Peyer's patch (tissue), 4 donors: ENCODE data around the gene DOCK8. TPM values are rescaled to one million over a fixed set of nuclear protein-coding genes. Genes with fewer than 3 reads are reported as not detected.

Source experiments
- DNase-seq, 3 donors: peaks; one replicate each; pipeline ENCODE4 v3.0.0-alpha.2; 2017 to 2019
- H3K27ac ChIP-seq, 4 donors: fragments of 200-600 bp; sonication (generic); one replicate each; pipeline ENCODE4 v1.5.1; 2016 to 2019
- H3K27me3 ChIP-seq, 2 donors: fragments of 200-600 bp; sonication (generic); one replicate each; pipeline ENCODE4 v1.5.1; 2019
- H3K36me3 ChIP-seq, 3 donors: fragments of 200-600 bp; sonication (generic); one replicate each; pipeline ENCODE4 v1.5.1; 2016 to 2019
- H3K4me1 ChIP-seq, 4 donors: fragments of 200-600 bp; sonication (generic); one replicate each; pipeline ENCODE4 v1.5.1; 2016 to 2019
- H3K4me3 ChIP-seq, 4 donors: fragments of 200-600 bp; sonication (generic); 1 replicate in 3 of 4; 2 replicates in 1 of 4; pipeline ENCODE4 v1.5.1; 2016 to 2019; ENCODE audit warnings: mild to moderate bottlenecking in 1 of 4
- H3K9me3 ChIP-seq, 4 donors: fragments of 200-600 bp; sonication (generic); one replicate each; pipeline ENCODE4 v1.5.1; 2016 to 2019; ENCODE audit warnings: mild to moderate bottlenecking in 1 of 4
- POLR2A ChIP-seq, 2 donors: fragments of 450-650 bp; IDR thresholded peaks; one replicate each; pipeline ENCODE4 v1.5.1; 2017; ENCODE audit warnings: antibody characterized with exemption in 2 of 2, mild to moderate bottlenecking in 2 of 2, moderate library complexity in 2 of 2
- total RNA-seq, 4 donors: library from RNA; depleted of rRNA; stranded (reverse); fragments of >200 nt; gene quantifications; one replicate each; pipeline ENCODE4 v1.1.0, GENCODE V29; 2016
- TF ChIP-seq, protein P1 (sequence below), 6 experiments: fragments of 450-650 bp in 4 of 6; fragments of 200-600 bp in 2 of 6; sonication (generic) in 1 of 6; IDR thresholded peaks; one replicate each; pipeline ENCODE4 v1.5.1; 2017 to 2019; ENCODE audit warnings: antibody characterized with exemption in 6 of 6, mild to moderate bottlenecking in 3 of 6, moderate library complexity in 1 of 6

The DOCK8 gene
- total RNA-seq, 4 donors from 2014 or later: 14.4 to 119 (median 19.9) TPM

DNA sequence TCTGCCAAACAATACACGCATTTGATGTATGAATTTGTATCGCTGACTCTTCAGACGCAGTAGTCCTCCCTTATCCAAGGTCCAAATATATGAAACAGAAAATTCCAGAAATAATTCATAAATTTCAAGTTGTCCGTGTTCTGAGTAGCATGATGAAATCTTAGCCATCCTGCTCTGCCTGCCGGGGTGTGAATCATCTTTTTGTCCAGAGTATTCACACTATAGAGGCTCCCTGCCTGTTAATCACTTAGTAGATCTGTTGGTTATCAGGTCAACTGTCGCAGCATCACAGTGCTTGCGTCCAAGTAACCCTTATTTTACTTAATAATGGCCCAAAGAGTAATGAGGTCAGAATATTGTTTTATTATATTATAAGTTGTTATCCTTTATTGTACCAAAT, 268.1 kb downstream of the DOCK8 start:
- DNase-seq: no peak
- Histone ChIP-seq H3K4me1 (no peaks in the 10 kb centered on the region), H3K27me3 (no peaks in the 10 kb centered on the region), H3K9me3 (no peaks in the 10 kb centered on the region), H3K4me3 (no peak overlapping the region), H3K36me3 (no peaks in the 10 kb centered on the region), H3K27ac (no peak overlapping the region)
- TF ChIP-seq POLR2A (IDR thresholded peaks at IDR 0.05): no peak
- TF ChIP-seq, protein P1, sequence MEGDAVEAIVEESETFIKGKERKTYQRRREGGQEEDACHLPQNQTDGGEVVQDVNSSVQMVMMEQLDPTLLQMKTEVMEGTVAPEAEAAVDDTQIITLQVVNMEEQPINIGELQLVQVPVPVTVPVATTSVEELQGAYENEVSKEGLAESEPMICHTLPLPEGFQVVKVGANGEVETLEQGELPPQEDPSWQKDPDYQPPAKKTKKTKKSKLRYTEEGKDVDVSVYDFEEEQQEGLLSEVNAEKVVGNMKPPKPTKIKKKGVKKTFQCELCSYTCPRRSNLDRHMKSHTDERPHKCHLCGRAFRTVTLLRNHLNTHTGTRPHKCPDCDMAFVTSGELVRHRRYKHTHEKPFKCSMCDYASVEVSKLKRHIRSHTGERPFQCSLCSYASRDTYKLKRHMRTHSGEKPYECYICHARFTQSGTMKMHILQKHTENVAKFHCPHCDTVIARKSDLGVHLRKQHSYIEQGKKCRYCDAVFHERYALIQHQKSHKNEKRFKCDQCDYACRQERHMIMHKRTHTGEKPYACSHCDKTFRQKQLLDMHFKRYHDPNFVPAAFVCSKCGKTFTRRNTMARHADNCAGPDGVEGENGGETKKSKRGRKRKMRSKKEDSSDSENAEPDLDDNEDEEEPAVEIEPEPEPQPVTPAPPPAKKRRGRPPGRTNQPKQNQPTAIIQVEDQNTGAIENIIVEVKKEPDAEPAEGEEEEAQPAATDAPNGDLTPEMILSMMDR (IDR thresholded peaks at IDR 0.05): no peak

DNA sequence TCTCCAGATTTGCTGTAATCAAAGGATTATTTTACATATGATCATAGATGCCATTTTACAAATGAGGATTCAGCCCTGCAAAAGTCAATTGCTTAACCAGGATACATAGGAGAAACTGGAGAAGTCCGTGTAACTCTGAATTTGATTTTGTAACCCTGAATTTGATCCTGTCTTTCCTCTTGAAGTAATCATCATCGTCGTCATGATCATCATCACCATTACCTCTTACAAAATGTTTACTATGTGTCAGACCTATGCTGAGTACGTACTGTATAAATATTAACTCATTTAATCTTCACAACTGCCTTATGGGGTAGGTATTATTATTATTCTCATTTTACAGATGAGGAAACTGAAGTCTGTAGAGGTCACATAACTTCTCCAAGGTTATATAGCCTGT, 271.5 kb downstream of the DOCK8 start:
- TF ChIP-seq, protein P1 (IDR thresholded peaks at IDR 0.05): no peak
- no peak for TF ChIP-seq POLR2A (IDR thresholded peaks at IDR 0.05)
- Histone ChIP-seq H3K9me3 (no peaks in the 10 kb centered on the region), H3K27me3 (no peaks in the 10 kb centered on the region), H3K4me1 (peaks cover 0 to 7% (median 0%) of the 10 kb centered on the region in 4 donors), H3K27ac (no peak overlapping the region), H3K36me3 (no peaks in the 10 kb centered on the region), H3K4me3 (no peak overlapping the region)
- DNase-seq: no peak

DNA sequence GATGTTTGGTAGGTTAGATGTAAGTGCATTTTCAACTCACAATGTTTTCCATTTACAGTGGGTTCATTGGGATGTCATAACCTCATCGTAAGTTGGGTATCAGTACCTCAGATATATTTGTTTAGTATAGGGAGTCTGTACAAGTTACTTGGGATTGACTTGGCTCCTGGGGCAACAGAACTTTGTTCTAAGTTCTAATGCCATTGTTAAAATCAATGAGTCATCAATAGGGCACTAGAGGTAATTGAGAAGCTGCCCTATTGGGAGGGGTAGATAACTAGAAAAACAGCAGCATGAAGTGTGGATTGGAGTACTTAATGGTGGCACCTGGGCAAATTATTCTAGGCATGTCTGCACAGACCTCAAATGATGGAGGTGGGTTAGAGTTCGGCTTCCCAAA, 272.8 kb downstream of the DOCK8 start:
- no peaks in the 10 kb centered on the region for H3K27me3 ChIP-seq
- no peak for TF ChIP-seq POLR2A (IDR thresholded peaks at IDR 0.05)
- TF ChIP-seq, protein P1 (IDR thresholded peaks at IDR 0.05): no peak
- H3K9me3 ChIP-seq: no peaks in the 10 kb centered on the region
- DNase-seq: no peak
- H3K4me3 ChIP-seq: no peak overlapping the region
- H3K4me1 ChIP-seq: peaks cover 0 to 7% (median 0%) of the 10 kb centered on the region in 4 donors
- no peaks in the 10 kb centered on the region for H3K36me3 ChIP-seq
- no peak overlapping the region for H3K27ac ChIP-seq

DNA sequence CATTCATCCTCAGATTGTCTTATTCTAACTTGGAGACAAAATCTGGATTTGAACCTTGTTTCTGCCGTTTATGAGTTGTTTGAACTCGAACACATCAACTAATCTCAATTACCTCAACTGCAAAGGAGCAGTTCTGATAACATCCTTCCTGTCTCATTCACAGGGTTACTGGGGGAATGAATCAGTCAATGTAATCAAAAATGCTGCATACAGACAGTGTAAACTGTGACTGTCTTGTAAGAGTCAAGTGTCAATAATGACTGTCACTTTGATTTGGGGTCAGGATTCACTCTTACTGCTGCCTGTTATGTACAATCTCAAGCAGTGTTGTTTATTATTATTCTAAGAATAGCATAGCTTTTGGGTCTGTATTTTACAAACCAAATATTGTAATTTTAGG, 273.8 kb downstream of the DOCK8 start:
- Histone ChIP-seq H3K9me3 (no peaks in the 10 kb centered on the region), H3K36me3 (no peaks in the 10 kb centered on the region), H3K27ac (no peak overlapping the region), H3K27me3 (no peaks in the 10 kb centered on the region), H3K4me1 (peaks cover 0 to 7% (median 0%) of the 10 kb centered on the region in 4 donors), H3K4me3 (no peak overlapping the region)
- no peak for TF ChIP-seq POLR2A (IDR thresholded peaks at IDR 0.05)
- TF ChIP-seq, protein P1 (IDR thresholded peaks at IDR 0.05): no peak
- DNase-seq: no peak

DNA sequence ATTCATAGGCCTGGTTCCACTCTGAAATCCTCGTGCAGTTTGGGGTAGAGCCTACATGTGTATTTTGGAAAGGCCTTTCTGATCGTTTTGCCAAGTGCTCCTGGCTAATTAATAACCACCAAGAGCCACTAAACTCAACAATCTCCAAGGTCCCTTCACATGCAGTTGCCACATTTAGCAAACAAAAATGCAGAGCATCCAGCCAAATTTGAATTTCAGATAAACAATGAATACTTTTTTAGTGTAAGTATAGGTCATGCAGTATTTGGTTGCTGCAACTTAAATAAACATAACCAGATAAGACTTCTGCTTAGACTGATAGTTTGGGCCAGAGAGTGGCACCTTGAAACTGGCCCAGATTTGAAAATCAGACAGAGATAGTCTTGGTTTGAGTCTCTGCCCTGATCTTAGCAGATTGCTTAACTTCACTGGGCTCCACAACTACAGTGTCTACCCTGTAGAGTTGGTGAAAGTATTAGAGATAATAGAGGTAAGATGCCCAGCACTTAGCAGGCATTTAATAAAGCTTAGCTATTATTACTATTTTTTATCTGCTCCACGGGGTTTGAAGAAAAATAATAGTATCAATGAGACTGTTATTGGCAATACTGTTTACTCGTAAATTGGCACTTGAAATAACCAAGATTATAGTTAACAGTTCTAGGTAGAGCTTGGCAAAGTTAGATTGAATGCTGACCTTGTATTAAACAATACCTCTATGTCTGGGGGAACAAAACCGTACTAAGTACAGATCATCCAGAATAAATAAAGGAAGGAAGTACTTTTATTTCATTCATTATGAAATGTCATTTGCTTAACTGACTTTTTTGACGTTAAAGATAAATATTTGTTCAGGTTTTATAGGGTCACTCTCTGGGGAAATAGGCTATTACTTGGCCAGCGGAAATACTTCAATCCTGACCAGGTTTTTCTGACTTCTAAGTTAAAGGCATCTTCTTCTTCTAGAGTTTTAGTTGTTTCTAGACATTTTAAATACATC, 274.8 kb downstream of the DOCK8 start:
- no peaks in the 10 kb centered on the region for H3K9me3 ChIP-seq
- DNase-seq: no peak
- H3K4me1 ChIP-seq: peaks cover 0 to 7% (median 0%) of the 10 kb centered on the region in 4 donors
- H3K4me3 ChIP-seq: no peak overlapping the region
- H3K27ac ChIP-seq: no peak overlapping the region
- no peaks in the 10 kb centered on the region for H3K27me3 ChIP-seq
- H3K36me3 ChIP-seq: no peaks in the 10 kb centered on the region
- TF ChIP-seq, protein P1 (IDR thresholded peaks at IDR 0.05): no peak
- no peak for TF ChIP-seq POLR2A (IDR thresholded peaks at IDR 0.05)
